ENCODE measurements around the gene LPCAT3.

LPCAT3 gene

DNA sequence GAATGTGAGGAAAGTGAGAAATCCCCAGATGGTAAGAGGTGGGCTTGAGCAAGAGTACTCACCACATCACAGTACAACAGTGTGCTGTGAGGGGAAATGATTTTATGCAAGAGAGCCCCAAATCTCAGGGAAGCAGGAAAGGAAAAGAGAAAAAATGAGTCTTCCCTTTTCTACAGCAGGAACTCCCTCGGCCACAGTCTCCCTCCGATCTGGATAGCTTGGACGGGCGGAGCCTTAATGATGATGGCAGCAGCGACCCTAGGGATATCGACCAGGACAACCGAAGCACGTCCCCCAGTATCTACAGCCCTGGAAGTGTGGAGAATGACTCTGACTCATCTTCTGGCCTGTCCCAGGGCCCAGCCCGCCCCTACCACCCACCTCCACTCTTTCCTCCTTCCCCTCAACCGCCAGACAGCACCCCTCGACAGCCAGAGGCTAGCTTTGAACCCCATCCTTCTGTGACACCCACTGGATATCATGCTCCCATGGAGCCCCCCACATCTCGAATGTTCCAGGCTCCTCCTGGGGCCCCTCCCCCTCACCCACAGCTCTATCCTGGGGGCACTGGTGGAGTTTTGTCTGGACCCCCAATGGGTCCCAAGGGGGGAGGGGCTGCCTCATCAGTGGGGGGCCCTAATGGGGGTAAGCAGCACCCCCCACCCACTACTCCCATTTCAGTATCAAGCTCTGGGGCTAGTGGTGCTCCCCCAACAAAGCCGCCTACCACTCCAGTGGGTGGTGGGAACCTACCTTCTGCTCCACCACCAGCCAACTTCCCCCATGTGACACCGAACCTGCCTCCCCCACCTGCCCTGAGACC, 82.7 kb downstream of the LPCAT3 start:
- no peak for DNase-seq

DNA sequence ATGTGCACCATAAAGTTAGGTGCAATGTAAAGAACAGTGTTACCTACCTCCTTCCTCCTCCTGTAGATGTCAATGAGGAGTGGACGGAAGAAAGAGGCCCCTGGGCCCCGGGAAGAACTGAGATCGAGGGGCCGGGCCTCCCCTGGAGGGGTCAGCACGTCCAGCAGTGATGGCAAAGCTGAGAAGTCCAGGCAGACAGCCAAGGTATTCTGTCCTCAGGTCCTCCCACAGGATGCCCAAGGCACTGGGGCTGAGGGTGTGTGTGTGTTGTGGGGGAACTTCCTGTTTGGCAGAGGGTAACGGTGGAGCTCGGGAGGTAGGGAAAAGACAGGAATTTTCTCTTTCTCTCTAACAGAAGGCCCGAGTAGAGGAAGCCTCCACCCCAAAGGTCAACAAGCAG, 84.2 kb downstream of the LPCAT3 start:
- DNase-seq, result no peak

DNA sequence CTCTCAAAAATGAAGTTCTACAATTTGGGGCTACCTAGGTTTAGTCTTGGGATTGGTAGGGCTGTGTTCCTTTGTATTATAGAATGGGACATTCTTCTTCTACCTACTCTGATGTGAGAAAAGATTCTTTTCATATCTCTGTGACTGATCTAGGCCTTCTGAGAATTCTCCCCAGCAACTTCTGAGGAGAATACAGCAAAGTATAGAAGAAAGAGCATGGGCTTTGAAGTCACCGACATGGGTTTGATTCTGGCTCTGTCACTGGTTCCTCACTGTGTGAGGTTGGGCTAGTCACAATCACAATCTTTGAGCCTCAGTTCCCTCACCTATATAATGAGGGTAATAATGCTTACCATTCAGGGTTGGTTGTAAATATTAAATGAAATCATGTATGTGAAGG, 85.5 kb downstream of the LPCAT3 start:
- DNase-seq, result no peak

GRCh38 chr12:6929466-6930452, 88.5 kb downstream of the LPCAT3 start:
- DNase-seq, result no peak

- DNase-seq, result no peak
Observed at GRCh38 chr12:6928703-6929407, 89.4 kb downstream of the LPCAT3 start.

DNA sequence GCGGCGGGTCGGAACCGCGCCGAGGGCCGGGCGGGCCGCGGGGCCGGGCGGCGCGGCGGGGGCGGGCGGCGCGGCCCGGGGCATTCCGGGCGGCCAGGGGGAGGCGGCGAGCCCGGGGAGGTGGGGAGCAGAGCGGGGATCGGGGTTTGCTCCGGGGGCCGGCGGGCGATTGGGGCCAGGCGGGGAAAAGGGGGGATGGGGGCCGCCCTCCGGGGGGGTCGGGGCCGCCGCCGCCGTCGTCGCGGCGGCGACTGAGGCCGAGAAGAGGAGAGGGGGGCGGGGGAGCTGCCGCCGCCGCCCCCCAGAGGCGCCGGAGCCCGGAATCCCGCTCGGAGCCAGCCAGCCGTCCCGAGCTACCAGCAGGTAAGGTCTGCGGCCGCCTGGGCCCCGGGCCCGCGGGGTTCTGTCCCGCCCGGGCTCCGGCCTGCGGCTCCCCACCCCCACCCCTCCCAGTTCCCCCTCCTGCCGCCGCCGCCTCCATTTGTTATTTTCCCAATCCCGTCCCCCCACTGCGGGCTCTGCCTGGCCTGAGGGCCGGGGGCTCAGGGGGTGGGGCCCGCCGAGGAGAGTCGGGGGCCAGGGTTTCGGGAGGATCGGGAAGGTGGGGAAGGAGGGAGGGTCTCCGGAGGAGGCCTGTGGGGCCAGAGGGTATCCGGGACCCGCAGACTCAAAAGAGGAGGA, 90.1 kb downstream of the LPCAT3 start:
- no peak for DNase-seq

DNA sequence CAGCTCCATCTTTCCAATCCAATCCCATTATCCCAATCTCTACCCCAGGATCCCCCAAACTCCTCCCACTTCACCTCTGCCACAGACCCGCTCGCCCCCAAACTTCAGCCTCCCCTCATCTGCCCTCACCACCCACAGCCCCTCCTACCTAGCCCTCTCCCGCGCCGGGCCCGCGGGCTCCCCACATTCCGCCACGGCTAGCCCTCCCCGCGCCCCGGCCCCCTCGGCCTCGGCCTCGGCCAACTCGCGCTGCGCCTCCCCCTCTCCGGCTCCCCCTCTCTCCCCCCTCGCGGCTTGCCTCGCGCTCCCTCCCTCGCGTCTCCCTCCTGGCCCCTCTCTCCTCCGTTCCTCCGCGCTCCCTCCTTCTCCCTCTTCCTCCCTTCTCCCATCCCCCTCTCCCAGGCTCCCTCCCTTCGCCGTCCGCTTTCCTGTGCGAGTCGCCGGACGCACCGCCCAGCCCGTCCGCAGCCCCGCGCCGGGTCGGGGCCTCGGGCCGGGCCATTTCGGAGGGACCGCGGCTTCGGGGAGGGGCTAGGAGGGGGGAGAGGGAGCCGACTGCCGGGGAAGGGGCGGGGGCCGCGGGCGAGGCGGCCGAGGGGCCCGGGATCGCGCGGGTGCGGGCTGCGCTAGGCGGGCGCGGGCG, 90.8 kb downstream of the LPCAT3 start, which contains the start of gene ATN1:
ATN1 (plus strand) TSS at position 581 of the 643 bp plus-strand sequence. CDS start 6,043 bp downstream, outside the sequence.
- DNase-seq, result no peak

Data from SHP77 (cell line).